SK-N-MC (cell line): ENCODE data around the gene NIFK.

Experiments used
- EZH2 ChIP-seq: fragments of 200-600 bp; sonication (generic); IDR thresholded peaks from one replicate; pipeline ENCODE4 v1.6.1; 2017; ENCODE audit warnings: antibody characterized with exemption
- POLR2AphosphoS5 ChIP-seq: IDR thresholded peaks from 2 replicates; pipeline ENCODE4 v1.6.1; 2012; ENCODE audit warnings: mild to moderate bottlenecking, low read depth, low read length, borderline replicate concordance

DNA sequence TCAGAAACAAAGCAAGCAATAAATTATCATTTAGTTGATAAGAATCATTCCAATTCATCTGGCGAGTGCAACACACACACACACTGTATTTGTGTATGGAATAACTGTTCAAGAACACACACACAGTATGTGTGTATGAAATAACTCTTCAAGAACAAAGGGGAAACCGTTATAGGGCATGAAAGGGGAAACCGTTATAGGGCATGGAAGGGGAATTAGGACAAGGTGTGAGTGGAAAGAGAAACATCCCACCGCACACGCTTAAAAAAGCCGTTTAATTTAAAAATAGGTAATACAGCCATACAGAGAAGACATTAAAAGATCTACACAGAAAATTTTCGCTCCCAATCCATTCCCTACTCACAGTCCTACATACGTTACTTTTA, 18.2 kb upstream of the NIFK start:
- TF ChIP-seq EZH2: no peak
- TF ChIP-seq POLR2AphosphoS5: no peak
